Activated naive CD8-positive, alpha-beta T cell treated with anti-CD3 and anti-CD28 coated beads, Interleukin-2, amount 10 ng/mL, durations not matched to agents 7 days and 5 days (primary cell): ENCODE measurements around the gene DMAC2L. TPM values are rescaled to one million over a fixed set of nuclear protein-coding genes. Genes with fewer than 3 reads are reported as not detected.
"Not testable (repeated sequence)": the region's sequence is repeated elsewhere in the genome, so short reads cannot be mapped to it uniquely, and the experiment has no call there.

Experiments
- ATAC-seq: fragments of 150-1000 bp; cut with Tn5 transposase; one replicate; pipeline ENCODE4 v1.10.0; 2021; ENCODE audit warnings: low read depth, moderate library complexity
- POLR2A ChIA-PET: fragments of 350-600 bp; sonication (Branson Sonifier 250); formaldehyde crosslinking; loops from one replicate; lab custom pipeline; 2021; ENCODE audit warnings: antibody characterized with exemption; lab: Charles Lee
- DNase-seq: peaks from one replicate; pipeline ENCODE4 v3.0.0; 2021
- H3K27ac Mint-ChIP-seq: one replicate; pipeline ENCODE4 v1.8.0; 2022; ENCODE audit warnings: mild to moderate bottlenecking, mixed read lengths
- H3K27me3 Mint-ChIP-seq: one replicate; pipeline ENCODE4 v1.8.0; 2022; ENCODE audit warnings: mild to moderate bottlenecking, moderate library complexity, mixed read lengths
- H3K36me3 Mint-ChIP-seq: one replicate; pipeline ENCODE4 v1.8.0; 2021; ENCODE audit warnings: mild to moderate bottlenecking, mixed read lengths
- H3K4me1 Mint-ChIP-seq: one replicate; pipeline ENCODE4 v1.8.0; 2021; ENCODE audit warnings: mixed read lengths
- H3K4me3 Mint-ChIP-seq: one replicate; pipeline ENCODE4 v1.8.0; 2022; ENCODE audit warnings: mild to moderate bottlenecking, moderate library complexity, mixed read lengths
- H3K9me3 Mint-ChIP-seq: one replicate; pipeline ENCODE4 v1.8.0; 2021; ENCODE audit warnings: mixed read lengths
- total RNA-seq, 2 experiments: library from RNA; stranded (reverse); gene quantifications; one replicate each; pipeline ENCODE4 v1.2.3, GENCODE V29; 2021

Gene DMAC2L
- total RNA-seq, 2 experiments from 2014 or later: 19.0 to 19.4 TPM

DNA sequence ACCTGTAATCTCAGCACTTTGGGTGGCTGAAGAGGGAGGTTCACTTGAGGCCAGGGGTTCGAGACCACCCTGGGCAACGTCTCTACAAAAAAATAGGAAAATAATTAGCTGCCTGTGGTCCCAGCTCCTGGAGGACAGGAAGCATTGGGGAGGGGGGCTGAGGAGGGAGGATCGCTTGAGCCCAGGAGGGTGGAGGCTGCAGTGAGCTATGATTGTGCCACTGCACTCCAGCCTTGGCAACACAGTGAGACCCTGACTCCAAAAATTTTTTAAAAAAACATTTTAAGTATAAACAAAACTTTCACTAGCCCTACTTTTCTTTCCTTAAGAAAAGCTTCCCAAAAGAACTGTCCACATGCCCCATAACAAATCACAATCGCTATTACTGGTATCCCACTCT lies 1.7 kb upstream of the DMAC2L start:
- Mint-ChIP-seq H3K27me3 (no peaks in the 10 kb centered on the region), H3K9me3 (peaks cover 2% of the 10 kb centered on the region), H3K4me3 (peak overlapping the region; percentile 92), H3K36me3 (peaks cover 19% of the 10 kb centered on the region), H3K4me1 (peaks cover 23% of the 10 kb centered on the region), H3K27ac (peak overlapping the region; percentile 34)
- DNase-seq (no peak), ATAC-seq (no peak)
- POLR2A ChIA-PET: interaction anchor here (0.7 to 2.2 kb wide), 2 partner anchors 221 to 542 kb away, joined by 3 to 8 read pairs; partner anchors contain the start of gene KLHDC2

DNA sequence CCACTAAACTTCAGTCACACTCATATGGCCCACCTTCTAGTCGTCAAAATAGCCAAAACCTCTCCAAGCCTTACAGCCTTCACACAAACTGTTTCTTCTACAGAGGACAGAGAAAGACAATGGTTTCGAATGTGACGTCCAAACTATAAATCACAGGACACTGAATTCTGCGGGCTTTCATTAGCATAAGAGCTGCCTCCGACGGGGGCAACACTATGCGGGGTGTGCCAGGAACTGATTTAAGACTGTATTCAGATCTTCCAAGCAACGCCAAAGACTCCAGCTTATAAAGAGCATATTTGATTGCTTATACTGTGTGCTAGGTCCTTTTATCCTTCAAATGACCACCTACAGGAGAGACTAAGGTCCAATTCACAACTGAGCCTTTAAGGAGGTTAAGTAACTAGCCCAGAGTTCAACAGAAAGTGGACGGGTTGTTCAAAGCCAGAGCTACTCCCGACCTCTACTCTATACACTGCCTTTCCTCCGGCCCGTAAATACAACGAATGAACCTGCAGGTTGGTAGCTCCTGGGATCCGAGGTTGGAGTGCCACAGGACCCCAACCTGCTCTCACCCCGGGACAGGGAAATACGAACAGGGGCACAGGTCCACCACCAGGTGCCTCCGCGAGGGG lies 670 bp upstream of the DMAC2L start:
- peak overlapping the region; percentile 92 for H3K4me3 Mint-ChIP-seq
- H3K4me1 Mint-ChIP-seq: peaks cover 23% of the 10 kb centered on the region
- peak overlapping the region; percentile 95 for H3K27ac Mint-ChIP-seq
- H3K36me3 Mint-ChIP-seq: peaks cover 25% of the 10 kb centered on the region
- DNase-seq (no peak), ATAC-seq (no peak)
- H3K27me3 Mint-ChIP-seq: no peaks in the 10 kb centered on the region
- peaks cover 2% of the 10 kb centered on the region for H3K9me3 Mint-ChIP-seq
- POLR2A ChIA-PET: interaction anchor here (0.8 to 2.3 kb wide), 5 partner anchors 10 to 618 kb away, joined by 3 to 10 read pairs (median 3); partner anchors contain the start of genes KLHDC1 and KLHDC2

DNA sequence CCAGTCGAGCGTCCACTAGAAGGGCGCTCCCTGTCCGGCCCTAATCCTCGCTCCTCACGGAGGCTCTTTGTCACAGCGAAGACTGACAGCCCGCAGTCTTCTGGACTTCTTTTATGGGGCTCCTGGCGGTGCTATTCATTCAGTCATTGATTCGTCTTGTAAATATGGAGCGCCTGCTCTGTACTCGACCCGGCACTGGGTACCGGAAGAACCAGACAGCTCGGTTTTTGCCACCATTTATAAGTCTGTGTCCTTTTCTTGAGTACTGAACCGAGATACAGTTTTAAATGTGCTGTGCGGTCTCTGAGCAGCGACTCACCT lies 570 bp downstream of the DMAC2L start:
- H3K4me1 Mint-ChIP-seq: peaks cover 28% of the 10 kb centered on the region
- ATAC-seq (peak; percentile 43), DNase-seq (no peak)
- peaks cover 2% of the 10 kb centered on the region for H3K9me3 Mint-ChIP-seq
- POLR2A ChIA-PET: interaction anchor here (0.7 to 2.3 kb wide), 5 partner anchors 8 to 247 kb away, joined by 3 to 13 read pairs (median 6); partner anchors contain the start of genes ATL1 and SOS2
- H3K36me3 Mint-ChIP-seq: peaks cover 28% of the 10 kb centered on the region
- H3K27me3 Mint-ChIP-seq: no peaks in the 10 kb centered on the region
- H3K27ac Mint-ChIP-seq: peak overlapping the region; percentile 95
- peak overlapping the region; percentile 92 for H3K4me3 Mint-ChIP-seq

DNA sequence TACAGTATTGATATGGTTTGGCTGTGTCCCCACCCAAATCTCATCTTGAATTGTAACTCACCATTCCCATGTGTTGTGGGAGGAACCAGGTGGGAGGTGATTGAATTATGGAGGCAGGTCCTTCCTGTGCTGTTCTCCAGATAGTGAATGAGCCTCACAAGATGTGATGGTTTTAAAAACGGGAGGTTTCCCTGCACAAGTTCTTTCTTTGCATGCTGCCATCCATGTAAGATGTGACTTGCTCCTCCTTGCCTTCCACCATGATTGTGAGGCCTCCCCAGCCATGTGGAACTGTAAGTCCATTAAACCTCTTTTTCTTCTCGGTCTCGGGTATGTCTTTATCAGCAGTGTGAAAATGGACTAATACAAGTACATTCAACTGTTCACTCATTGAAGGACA lies 2.0 kb downstream of the DMAC2L start:
- H3K27ac Mint-ChIP-seq, H3K27me3 Mint-ChIP-seq, ATAC-seq, H3K9me3 Mint-ChIP-seq, H3K4me3 Mint-ChIP-seq, DNase-seq, POLR2A ChIA-PET: not testable (repeated sequence)
- Mint-ChIP-seq H3K4me1 (peaks cover 28% of the 10 kb centered on the region), H3K36me3 (peaks cover 28% of the 10 kb centered on the region)

DNA sequence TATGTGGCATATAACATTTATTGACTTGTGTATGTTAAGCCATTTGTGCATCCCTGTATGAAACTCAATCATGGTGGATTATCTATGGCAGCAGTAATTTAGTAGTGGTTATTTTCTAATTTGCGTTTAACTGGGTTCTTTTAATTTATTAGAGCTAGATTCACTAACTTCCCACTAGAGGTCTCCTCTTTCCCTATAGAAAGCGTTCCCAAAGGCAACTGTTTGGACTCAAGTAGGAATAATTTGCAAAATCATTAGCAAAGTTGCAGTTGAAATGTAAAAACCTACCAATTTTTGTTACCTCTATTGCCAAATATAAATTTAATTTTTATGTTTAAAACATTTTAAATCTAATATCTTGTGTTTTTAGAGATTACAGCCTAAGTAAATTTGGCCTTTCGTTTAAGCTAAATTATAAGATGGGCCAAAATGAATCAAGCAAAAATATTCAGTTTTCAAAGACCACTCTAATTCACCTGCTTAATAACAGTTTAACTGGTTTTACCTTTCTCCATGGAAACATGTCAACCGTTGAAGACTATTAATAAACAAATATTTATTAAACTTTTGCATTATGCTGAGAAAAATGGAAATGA lies 6.0 kb downstream of the DMAC2L start:
- no peak for DNase-seq
- no peak for ATAC-seq
- Mint-ChIP-seq H3K36me3 (peaks cover 29% of the 10 kb centered on the region), H3K27ac (no peak overlapping the region), H3K4me3 (no peak overlapping the region), H3K27me3 (no peaks in the 10 kb centered on the region), H3K4me1 (peaks cover 17% of the 10 kb centered on the region), H3K9me3 (peaks cover 2% of the 10 kb centered on the region)
- POLR2A ChIA-PET: no interaction called here

DNA sequence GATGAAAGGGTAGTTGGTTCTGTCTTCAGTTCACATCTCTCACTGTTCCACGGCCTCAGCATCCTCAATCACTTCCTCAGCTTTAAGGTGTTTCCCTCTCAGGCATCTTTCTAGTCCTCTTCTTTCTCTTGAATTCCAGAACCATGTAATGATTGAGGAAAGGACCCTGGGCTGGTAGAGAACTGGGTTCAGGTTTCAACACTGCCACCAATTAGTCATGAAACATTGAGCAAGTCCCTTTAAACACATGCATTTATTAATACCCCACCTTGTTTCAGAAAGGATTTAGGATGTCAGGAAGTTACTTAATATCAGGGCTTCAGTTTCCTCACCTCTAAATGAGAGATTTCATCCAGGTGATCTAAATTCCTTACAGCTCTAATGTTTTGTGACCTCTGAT lies 7.2 kb downstream of the DMAC2L start:
- Mint-ChIP-seq H3K36me3 (peaks cover 29% of the 10 kb centered on the region), H3K9me3 (peaks cover under 1% of the 10 kb centered on the region), H3K27ac (no peak overlapping the region), H3K4me1 (peaks cover 10% of the 10 kb centered on the region), H3K4me3 (no peak overlapping the region), H3K27me3 (no peaks in the 10 kb centered on the region)
- POLR2A ChIA-PET: no interaction called here
- DNase-seq (no peak), ATAC-seq (no peak)

DNA sequence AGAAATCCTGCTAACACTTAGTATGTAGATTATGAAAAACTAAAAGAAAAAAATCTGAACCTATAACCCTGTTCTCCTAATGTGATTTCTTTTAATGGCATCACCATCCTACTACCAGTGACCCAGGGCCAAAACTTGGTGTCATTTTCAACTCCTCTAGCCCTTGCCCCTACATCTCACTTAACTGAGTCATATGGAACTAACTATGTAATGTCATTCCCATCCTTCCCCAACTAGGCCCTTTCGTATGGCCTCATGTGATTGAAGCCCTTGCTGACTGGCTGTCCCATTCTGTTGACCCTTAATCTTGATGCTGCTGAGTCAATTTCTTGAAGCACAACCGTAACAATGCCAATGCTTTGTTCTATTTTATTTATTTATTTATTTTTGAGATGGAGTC lies 7.6 kb downstream of the DMAC2L start:
- peaks cover 26% of the 10 kb centered on the region for H3K36me3 Mint-ChIP-seq
- no peak overlapping the region for H3K27ac Mint-ChIP-seq
- no peaks in the 10 kb centered on the region for H3K27me3 Mint-ChIP-seq
- DNase-seq (no peak), ATAC-seq (no peak)
- POLR2A ChIA-PET: no interaction called here
- H3K4me3 Mint-ChIP-seq: no peak overlapping the region
- peaks cover 9% of the 10 kb centered on the region for H3K4me1 Mint-ChIP-seq
- H3K9me3 Mint-ChIP-seq: no peaks in the 10 kb centered on the region

DNA sequence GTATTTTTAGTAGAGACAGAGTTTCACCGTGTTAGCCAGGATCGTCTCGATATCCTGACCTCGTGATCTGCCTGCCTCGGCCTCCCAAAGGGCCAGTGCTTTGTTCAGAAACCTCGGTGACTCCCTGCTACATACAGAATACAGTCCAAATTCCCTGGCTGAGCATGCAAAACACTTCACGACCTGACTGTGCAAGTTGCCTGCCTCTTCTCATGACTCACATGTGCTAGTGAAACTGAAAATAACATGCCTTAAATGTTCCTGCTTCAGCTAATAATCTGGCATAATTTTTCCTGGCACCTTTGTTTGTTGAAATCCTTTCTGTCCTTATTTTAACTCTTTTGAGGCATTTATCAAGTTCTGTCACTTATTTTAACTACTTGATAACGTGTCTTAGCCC lies 8.2 kb downstream of the DMAC2L start:
- H3K9me3 Mint-ChIP-seq: no peaks in the 10 kb centered on the region
- H3K27ac Mint-ChIP-seq: no peak overlapping the region
- DNase-seq (no peak), ATAC-seq (no peak)
- peaks cover 23% of the 10 kb centered on the region for H3K36me3 Mint-ChIP-seq
- POLR2A ChIA-PET: interaction anchor here (0.6 to 1.4 kb wide), 6 partner anchors 8 to 213 kb away, joined by 3 to 10 read pairs (median 4); partner anchors contain the start of genes DMAC2L, L2HGDH and VCPKMT
- no peak overlapping the region for H3K4me3 Mint-ChIP-seq
- H3K4me1 Mint-ChIP-seq: peaks cover 9% of the 10 kb centered on the region
- H3K27me3 Mint-ChIP-seq: no peaks in the 10 kb centered on the region

DNA sequence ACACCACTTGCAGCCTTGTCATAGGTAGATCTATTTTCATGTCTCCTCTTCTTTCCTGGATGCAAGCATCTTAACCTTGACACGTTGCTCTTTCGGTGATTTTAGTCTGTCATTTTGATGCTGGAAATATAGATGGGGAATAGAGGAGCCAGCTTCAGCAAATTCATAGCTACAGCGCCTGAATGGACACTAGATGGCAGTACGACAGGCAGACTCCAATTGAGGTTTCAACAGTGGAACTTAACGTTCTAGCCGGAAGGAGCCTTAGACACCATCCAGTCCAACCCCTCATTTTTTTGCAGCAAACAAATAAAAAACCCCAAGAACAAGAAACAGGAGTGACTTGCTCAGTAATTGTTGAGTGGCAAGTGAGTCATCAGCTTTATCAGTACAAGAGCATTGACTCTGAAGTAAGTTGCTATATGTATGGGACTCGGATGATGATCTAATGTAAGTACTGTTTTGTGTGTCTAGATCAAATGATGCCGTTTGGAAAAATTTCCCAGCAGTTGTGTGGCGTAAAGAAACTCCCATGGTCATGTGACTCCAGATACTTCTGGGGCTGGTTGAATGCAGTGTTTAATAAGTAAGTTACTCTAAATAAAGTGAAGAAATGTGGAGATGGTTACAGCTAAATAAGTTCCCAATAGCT lies 9.0 kb downstream of the DMAC2L start:
- H3K27ac Mint-ChIP-seq: no peak overlapping the region
- POLR2A ChIA-PET: interaction anchor here (0.6 to 1.4 kb wide), 7 partner anchors 9 to 458 kb away, joined by 3 to 10 read pairs (median 3); partner anchors contain the start of genes DMAC2L, L2HGDH and VCPKMT
- DNase-seq (no peak), ATAC-seq (peak; percentile 95)
- no peaks in the 10 kb centered on the region for H3K27me3 Mint-ChIP-seq
- H3K4me1 Mint-ChIP-seq: peaks cover 9% of the 10 kb centered on the region
- H3K4me3 Mint-ChIP-seq: no peak overlapping the region
- H3K9me3 Mint-ChIP-seq: no peaks in the 10 kb centered on the region
- peaks cover 19% of the 10 kb centered on the region for H3K36me3 Mint-ChIP-seq

DNA sequence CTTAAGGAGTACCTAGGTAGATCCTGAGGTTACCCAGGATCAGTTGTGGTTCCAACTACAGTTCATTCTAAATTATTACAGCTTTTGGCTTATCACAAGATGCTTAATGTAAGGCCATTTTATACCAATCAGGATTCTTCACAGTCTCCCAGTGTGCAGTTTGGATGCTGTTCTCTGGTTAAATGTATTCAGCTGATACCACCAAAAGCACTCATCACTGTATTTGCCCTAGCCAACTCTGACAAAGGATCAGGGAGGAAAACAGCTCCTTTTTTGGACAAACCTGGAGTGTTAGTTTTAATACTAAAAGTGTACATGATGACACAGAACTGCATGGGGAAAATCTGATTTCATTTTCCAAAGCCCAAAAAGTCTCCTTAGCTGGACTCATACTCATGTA lies 19.5 kb downstream of the DMAC2L start:
- no peak overlapping the region for H3K4me3 Mint-ChIP-seq
- peaks cover 7% of the 10 kb centered on the region for H3K36me3 Mint-ChIP-seq
- no peak overlapping the region for H3K27ac Mint-ChIP-seq
- peaks cover 10% of the 10 kb centered on the region for H3K4me1 Mint-ChIP-seq
- POLR2A ChIA-PET: interaction anchor here (0.6 to 1.0 kb wide), 2 partner anchors 11 to 968 kb away, joined by 3 to 5 read pairs; no protein-coding TSS in a partner anchor
- H3K27me3 Mint-ChIP-seq: no peaks in the 10 kb centered on the region
- no peaks in the 10 kb centered on the region for H3K9me3 Mint-ChIP-seq
- no peak for DNase-seq
- no peak for ATAC-seq

DNA sequence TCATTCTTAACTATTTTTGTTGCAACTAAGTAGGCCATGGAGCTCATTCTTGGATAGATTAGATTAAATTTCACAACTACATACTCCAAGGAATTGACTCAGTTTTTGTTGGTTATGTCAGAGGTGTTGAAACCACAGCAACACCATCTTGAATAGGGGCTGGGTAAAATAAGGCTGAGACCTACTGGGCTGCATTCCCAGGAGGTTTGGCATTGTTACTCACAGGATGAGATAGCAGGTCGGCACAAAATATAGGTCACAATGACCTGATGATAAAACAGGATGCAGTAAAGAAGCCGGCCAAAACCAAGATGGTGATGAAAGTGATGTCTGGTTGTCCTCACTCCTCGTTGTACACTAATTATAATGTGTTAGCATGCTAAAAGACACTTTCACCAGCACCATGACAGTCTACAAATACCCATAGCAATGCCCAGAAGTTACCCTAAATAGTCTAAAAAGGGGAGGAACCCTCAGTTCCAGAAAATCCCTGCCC lies 20.9 kb downstream of the DMAC2L start:
- POLR2A ChIA-PET: interaction anchor here (0.6 kb wide), 2 partner anchors 31 to 60 kb away, joined by 3 read pairs; no protein-coding TSS in a partner anchor
- Mint-ChIP-seq H3K4me1 (peaks cover 11% of the 10 kb centered on the region), H3K36me3 (peaks cover 7% of the 10 kb centered on the region), H3K9me3 (no peaks in the 10 kb centered on the region), H3K4me3 (no peak overlapping the region), H3K27ac (no peak overlapping the region), H3K27me3 (no peaks in the 10 kb centered on the region)
- ATAC-seq (no peak), DNase-seq (no peak)

DNA sequence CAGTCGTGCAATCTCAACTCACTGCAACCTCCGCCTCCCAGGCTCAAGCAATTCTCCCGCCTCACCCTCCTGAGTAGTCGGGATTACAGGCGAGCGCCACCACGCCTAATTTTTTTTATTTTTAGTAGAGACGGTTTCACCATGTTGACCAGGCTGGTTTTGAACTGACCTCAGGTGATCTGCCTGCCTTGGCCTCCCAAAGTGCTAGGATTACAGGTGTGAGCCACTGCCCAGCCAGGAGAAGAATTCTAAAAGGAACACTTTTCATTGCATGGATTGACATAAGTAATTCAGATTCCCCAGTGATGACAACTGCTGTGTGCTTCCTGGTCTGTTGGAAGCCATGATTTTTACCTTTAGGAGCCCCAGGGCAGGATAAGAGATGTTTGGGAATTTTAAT lies 22.1 kb downstream of the DMAC2L start:
- POLR2A ChIA-PET: interaction anchor here (0.7 kb wide), 1 partner anchor 194 kb away, joined by 3 read pairs; no protein-coding TSS in a partner anchor
- peaks cover 11% of the 10 kb centered on the region for H3K4me1 Mint-ChIP-seq
- peaks cover 8% of the 10 kb centered on the region for H3K36me3 Mint-ChIP-seq
- no peak overlapping the region for H3K4me3 Mint-ChIP-seq
- no peak for DNase-seq
- no peaks in the 10 kb centered on the region for H3K27me3 Mint-ChIP-seq
- no peaks in the 10 kb centered on the region for H3K9me3 Mint-ChIP-seq
- no peak for ATAC-seq
- H3K27ac Mint-ChIP-seq: no peak overlapping the region

DNA sequence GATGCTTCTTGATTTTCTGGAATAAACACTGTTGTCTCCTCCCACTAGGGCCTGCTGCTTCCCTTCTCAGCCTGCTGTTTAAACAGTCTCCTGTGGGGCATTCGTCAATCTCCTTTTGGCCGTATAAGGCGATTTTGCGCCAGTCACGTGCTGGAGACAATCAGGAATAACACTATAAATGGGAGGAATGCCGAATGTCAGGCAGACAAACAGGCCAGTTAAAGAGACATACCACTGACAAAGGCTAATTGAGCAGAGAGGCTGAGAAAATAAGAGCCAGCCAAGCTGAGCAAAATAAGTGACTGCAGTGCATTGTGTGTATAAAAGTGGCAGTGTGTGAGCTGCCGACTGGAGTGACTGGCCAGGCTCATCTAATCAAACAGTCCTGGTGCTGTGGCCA lies 23.3 kb downstream of the DMAC2L start:
- ATAC-seq (no peak), DNase-seq (no peak)
- Mint-ChIP-seq H3K9me3 (no peaks in the 10 kb centered on the region), H3K27ac (no peak overlapping the region), H3K4me1 (peaks cover 11% of the 10 kb centered on the region), H3K4me3 (no peak overlapping the region), H3K27me3 (no peaks in the 10 kb centered on the region), H3K36me3 (peaks cover 9% of the 10 kb centered on the region)
- POLR2A ChIA-PET: interaction anchor here (0.8 to 1.0 kb wide), 2 partner anchors 23 to 28 kb away, joined by 3 read pairs; partner anchors contain the start of genes DMAC2L and L2HGDH
